ENCODE data around the gene CYP27A1.

- no peak for TF ChIP-seq ZC3H10 (CRISPR knock-in tag; IDR thresholded peaks at IDR 0.05)
- TF ChIP-seq PATZ1 (CRISPR knock-in tag; IDR thresholded peaks at IDR 0.05; ENCODE audit: borderline replicate concordance), result no peak
- TF ChIP-seq TOX (CRISPR knock-in tag; IDR thresholded peaks at IDR 0.05; ENCODE audit: borderline replicate concordance), result no peak
- TF ChIP-seq ESRRG (CRISPR knock-in tag; IDR thresholded peaks at IDR 0.05), result no peak
- no peak for TF ChIP-seq RARB (CRISPR knock-in tag; IDR thresholded peaks at IDR 0.05)
- TF ChIP-seq ARNTL (CRISPR knock-in tag; IDR thresholded peaks at IDR 0.05; ENCODE audit: borderline replicate concordance, low read depth), result no peak
- no peak for TF ChIP-seq ZFP30 (CRISPR knock-in tag; IDR thresholded peaks at IDR 0.05)
- TF ChIP-seq CREB5 (CRISPR knock-in tag; IDR thresholded peaks at IDR 0.05; ENCODE audit: low read depth), result no peak
- TF ChIP-seq ZFP3 (CRISPR knock-in tag; IDR thresholded peaks at IDR 0.05), result no peak
- TF ChIP-seq GLIS3 (CRISPR knock-in tag; IDR thresholded peaks at IDR 0.05), result no peak
Observed at GRCh38 chr2:218813771-218814460, 32.0 kb downstream of the CYP27A1 start.

Measured in SK-N-SH treated with all-trans-retinoic acid at 6 μM for 48 hours (cell line).